K562 (cell line): Measurements from ENCODE around the gene CENPH. TPM values are rescaled to one million over a fixed set of nuclear protein-coding genes. Genes with fewer than 3 reads are reported as not detected.

Experiments used
- C11orf30 ChIP-seq: fragments of 450-650 bp; IDR thresholded peaks from 2 replicates; pipeline ENCODE4 v1.6.1; 2016; ENCODE audit warnings: low read depth, mild to moderate bottlenecking
- CBX1 ChIP-seq: sonication (generic); IDR thresholded peaks from 2 replicates; pipeline ENCODE4 v1.6.1; 2016; ENCODE audit warnings: antibody characterized with exemption, low read depth, mild to moderate bottlenecking
- DLX4 ChIP-seq: fragments of 250-450 bp; sonication (Bioruptor Pico); IDR thresholded peaks from 2 replicates; pipeline ENCODE4 v1.6.1; 2021; ENCODE audit warnings: mild to moderate bottlenecking
- FOXA1 ChIP-seq: fragments of 450-650 bp; IDR thresholded peaks from 2 replicates; pipeline ENCODE4 v1.6.1; 2016; ENCODE audit warnings: mild to moderate bottlenecking, borderline replicate concordance
- FOXJ2 ChIP-seq: fragments of 200-800 bp; sonication (Bioruptor generic); IDR thresholded peaks from 2 replicates; pipeline ENCODE4 v1.6.1; 2016; ENCODE audit warnings: missing genetic modification characterization, missing compliant biosample characterization
- GTF2E2 ChIP-seq: fragments of 200-800 bp; sonication (Bioruptor generic); IDR thresholded peaks from 2 replicates; pipeline ENCODE4 v1.6.1; 2016; ENCODE audit warnings: missing genetic modification characterization, missing compliant biosample characterization
- HINFP ChIP-seq: fragments of 450-650 bp; conservative IDR thresholded peaks from 2 replicates; pipeline ENCODE4 v1.6.1; 2016; ENCODE audit warnings: missing genetic modification characterization, low read depth, mild to moderate bottlenecking, control low read depth, missing compliant biosample characterization
- HMGN3 ChIP-seq: IDR thresholded peaks from 2 replicates; pipeline ENCODE4 v1.6.1; 2011; ENCODE audit warnings: borderline replicate concordance, low read depth, mild to moderate bottlenecking, mixed read lengths, low read length; ENCODE audit not compliant: insufficient read length; ENCODE audit errors: extremely low read depth
- IFI16 ChIP-seq: fragments of 250-450 bp; sonication (Bioruptor Pico); IDR thresholded peaks from 2 replicates; pipeline ENCODE4 v2.1.2; 2022; ENCODE audit warnings: mild to moderate bottlenecking, inconsistent platforms
- KLF10 ChIP-seq: fragments of 250-450 bp; sonication (Bioruptor Pico); IDR thresholded peaks from 2 replicates; pipeline ENCODE4 v1.6.1; 2021; ENCODE audit warnings: matching md5 sums
- MCM7 ChIP-seq, 2 experiments: fragments of 450-650 bp; IDR thresholded peaks; 2 replicates each; pipeline ENCODE4 v1.6.1; 2016 to 2018
- POLR2G ChIP-seq: fragments of 200-400 bp; formaldehyde crosslinking; IDR thresholded peaks from 2 replicates; pipeline ENCODE4 v1.6.1; 2017; ENCODE audit warnings: low read depth, mild to moderate bottlenecking, antibody characterized with exemption, low read length, moderate library complexity
- POLR3G ChIP-seq: IDR thresholded peaks from 2 replicates; pipeline ENCODE4 v1.6.1; 2011; ENCODE audit not compliant: insufficient read length, insufficient replicate concordance; ENCODE audit errors: extremely low read depth
- RFX5 ChIP-seq: IDR thresholded peaks from 2 replicates; pipeline ENCODE4 v1.6.1; 2011; ENCODE audit warnings: low read depth, mild to moderate bottlenecking, improper control_type of control experiment, low read length
- SPI1 ChIP-seq: IDR thresholded peaks from 2 replicates; pipeline ENCODE4 v1.6.1; 2011; ENCODE audit warnings: low read depth, low read length, control low read depth, borderline replicate concordance
- ZBTB49 ChIP-seq: sonication (generic); formaldehyde crosslinking; IDR thresholded peaks from 2 replicates; pipeline ENCODE4 v1.8.0; 2022; ENCODE audit warnings: missing genetic modification reagents, mild to moderate bottlenecking, borderline replicate concordance
- ZC3H11A ChIP-seq: IDR thresholded peaks from 2 replicates; pipeline ENCODE4 v1.6.1; 2012; ENCODE audit warnings: low read depth, low read length, improper control_type of control experiment
- ZFP91 ChIP-seq: sonication (generic); formaldehyde crosslinking; IDR thresholded peaks from 2 replicates; pipeline ENCODE4 v1.8.0; 2022; ENCODE audit warnings: mild to moderate bottlenecking, missing genetic modification reagents
- ZNF280B ChIP-seq: fragments of 250-450 bp; sonication (Bioruptor Pico); IDR thresholded peaks from 2 replicates; pipeline ENCODE4 v1.5.1; 2021; ENCODE audit warnings: mild to moderate bottlenecking
- ZNF408 ChIP-seq: fragments of 250-450 bp; sonication (Bioruptor Pico); IDR thresholded peaks from 2 replicates; pipeline ENCODE4 v1.4.0; 2020; ENCODE audit warnings: low read depth, mild to moderate bottlenecking, moderate library complexity
- polyA plus RNA-seq, 8 experiments: library from polyadenylated mRNA; depleted of rRNA in 4 of 8; stranded (reverse) in 5 of 8; unstranded in 3 of 8; fragments of >200 nt; fragmentation: Nextera tagmentation in 2 of 8; fragmentation: Illumina TruSeq in 1 of 8; extraction: Ambion mirVana in 2 of 8; extraction: Trizol in 1 of 8; gene quantifications; 2 replicates each; pipeline versions ENCODE4 v1.2.1 to v1.2.3, GENCODE V29; 2011 to 2014; ENCODE audit warnings: inconsistent platforms in 1 of 8, missing spikeins in 1 of 8
- total RNA-seq, 7 experiments: library from RNA; depleted of rRNA in 6 of 7; stranded (reverse); fragments of >200 nt in 6 of 7; fragmentation: Illumina TruSeq in 2 of 7; extraction: Trizol in 2 of 7; gene quantifications; 2 replicates each; pipeline versions ENCODE4 v1.2.1 to v1.2.3, GENCODE V29; 2011 to 2021; ENCODE audit warnings: low replicate concordance in 1 of 7

Gene CENPH
- total and polyA plus RNA-seq, 9 of the 15 experiments (the other 6 are each of a cell fraction or from before 2014, with no cell fraction given) = 10.5 to 124 (median 74.9) TPM

- TF ChIP-seq ZBTB49 (CRISPR knock-in tag) = no peak
- TF ChIP-seq ZC3H11A = no peak
- peak; percentile 77 for TF ChIP-seq C11orf30
- peak; percentile 93; the same call in 1 of the 2 replicates for TF ChIP-seq GTF2E2 (tag)
- TF ChIP-seq POLR2G = peak; percentile 98
- peak; percentile 99 for TF ChIP-seq FOXJ2 (tag)
- no peak for TF ChIP-seq KLF10 (CRISPR knock-in tag)
- no peak for TF ChIP-seq DLX4 (CRISPR knock-in tag)
- no peak for TF ChIP-seq FOXA1
- no peak for TF ChIP-seq IFI16 (CRISPR knock-in tag)
- no peak for TF ChIP-seq MCM7 (IDR thresholded peaks at IDR 0.05)
- no peak for TF ChIP-seq RFX5
- TF ChIP-seq ZNF408 (CRISPR knock-in tag) = no peak
- TF ChIP-seq SPI1 = no peak
- TF ChIP-seq ZFP91 (CRISPR knock-in tag) = no peak
- peak; percentile 63; the same call in 1 of the 2 replicates for TF ChIP-seq CBX1
- no peak for TF ChIP-seq HINFP (tag)
- no peak for TF ChIP-seq POLR3G
- peak; percentile 52 for TF ChIP-seq HMGN3
- TF ChIP-seq ZNF280B (CRISPR knock-in tag) = no peak
These were observed at the start of gene CENPH (continued) for GRCh38 chr5:69189162-69190086.
